LNCAP (cell line): Measurements from ENCODE around the gene MFSD11.

Source experiments
- CTCF ChIP-seq: fragments of 450-650 bp; IDR thresholded peaks from 2 replicates; pipeline ENCODE4 v1.5.1; 2017; ENCODE audit warnings: mild to moderate bottlenecking

The MFSD11 gene

GRCh38 chr17:76826330-76827068, 88.6 kb downstream of the MFSD11 start:
- no peak for TF ChIP-seq CTCF

- no peak for TF ChIP-seq CTCF
Observed at GRCh38 chr17:76827736-76828135, 89.8 kb downstream of the MFSD11 start.
